Measurements from ENCODE around the gene PTGER2.

PTGER2 gene

GRCh38 chr14:52342849-52343596 lies 28.9 kb downstream of the PTGER2 start:
- DNase-seq: no peak

GRCh38 chr14:52346778-52347177 lies 32.7 kb downstream of the PTGER2 start:
- no peak for DNase-seq

DNA sequence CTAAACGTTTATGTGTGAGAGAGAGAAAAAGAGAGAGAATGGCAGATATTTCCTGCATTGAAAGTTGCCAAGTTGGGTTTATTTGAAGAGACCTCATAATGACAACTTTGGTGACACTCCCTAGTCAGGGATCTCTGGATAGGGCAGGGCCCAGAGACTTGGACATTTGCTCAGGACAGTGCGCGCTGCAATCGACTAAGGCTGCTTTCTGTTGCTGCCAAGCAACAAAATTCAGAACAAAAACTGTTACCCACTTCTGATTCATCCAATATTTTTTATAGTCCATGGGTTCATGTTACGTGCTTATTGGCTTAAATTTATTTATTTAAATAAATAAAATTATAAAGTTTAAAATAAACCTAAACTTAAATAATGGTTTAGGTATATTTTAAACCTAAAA lies 34.2 kb downstream of the PTGER2 start:
- DNase-seq: no peak

DNA sequence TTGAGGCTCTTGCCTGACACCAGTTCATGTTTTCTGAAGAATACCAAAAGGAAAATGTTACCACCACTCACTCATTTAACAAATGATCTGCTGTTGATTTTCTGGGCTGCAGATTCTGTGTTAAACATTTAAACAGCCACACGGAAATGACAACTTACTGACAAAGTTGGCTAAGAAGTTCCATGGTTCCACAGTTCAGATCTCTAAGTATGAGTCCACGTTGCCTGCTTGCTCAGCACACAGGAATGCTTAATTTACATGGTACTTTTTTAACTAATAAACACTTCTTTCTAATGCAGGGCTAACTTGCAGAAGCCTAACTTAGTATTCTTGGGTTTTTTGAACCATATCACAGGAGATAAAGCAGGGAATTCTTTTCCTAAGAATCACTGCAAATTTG lies 34.7 kb downstream of the PTGER2 start:
- no peak for DNase-seq

GRCh38 chr14:52349731-52350130 lies 35.6 kb downstream of the PTGER2 start:
- DNase-seq: no peak

- no peak for DNase-seq
Observed at GRCh38 chr14:52350445-52350844, 36.3 kb downstream of the PTGER2 start.

DNA sequence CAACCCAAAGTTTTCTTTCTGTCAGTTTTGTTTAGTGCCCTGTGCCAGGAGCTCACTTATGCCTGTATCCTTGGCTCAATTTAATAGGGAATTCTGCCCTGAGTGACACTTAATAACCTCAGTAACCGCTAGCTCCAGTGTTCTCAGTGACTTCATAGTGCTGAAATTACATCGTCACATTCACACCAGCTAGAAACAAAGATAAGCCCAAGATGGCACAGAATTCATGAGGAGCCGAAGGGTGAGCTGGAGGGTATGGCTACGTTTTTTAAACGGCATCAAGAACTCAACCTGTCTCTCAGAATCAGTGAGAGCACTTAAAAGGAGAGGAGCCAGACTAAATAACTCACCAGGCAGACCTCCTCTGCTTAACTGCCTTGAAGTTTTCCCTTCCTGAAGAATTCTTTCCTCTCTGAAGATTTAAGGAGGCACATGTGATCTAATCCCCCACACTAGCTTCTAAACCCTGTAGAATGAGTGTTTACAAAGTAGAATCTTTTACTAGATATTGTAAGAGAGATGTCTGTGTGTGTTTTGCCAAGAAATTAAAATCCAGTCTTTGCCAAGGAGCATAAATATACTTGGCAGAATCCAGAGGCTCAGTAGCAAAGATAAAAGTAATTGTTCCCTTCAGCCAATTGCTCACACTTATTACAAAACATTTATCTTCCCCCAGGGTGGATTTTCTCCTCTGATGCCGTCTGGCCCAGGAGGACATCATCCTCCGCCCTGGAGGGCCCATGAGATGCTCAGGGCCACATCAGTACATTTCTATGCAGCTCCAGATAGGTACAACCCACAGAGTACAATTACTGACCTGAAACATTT lies 37.3 kb downstream of the PTGER2 start:
- no peak for DNase-seq

DNA sequence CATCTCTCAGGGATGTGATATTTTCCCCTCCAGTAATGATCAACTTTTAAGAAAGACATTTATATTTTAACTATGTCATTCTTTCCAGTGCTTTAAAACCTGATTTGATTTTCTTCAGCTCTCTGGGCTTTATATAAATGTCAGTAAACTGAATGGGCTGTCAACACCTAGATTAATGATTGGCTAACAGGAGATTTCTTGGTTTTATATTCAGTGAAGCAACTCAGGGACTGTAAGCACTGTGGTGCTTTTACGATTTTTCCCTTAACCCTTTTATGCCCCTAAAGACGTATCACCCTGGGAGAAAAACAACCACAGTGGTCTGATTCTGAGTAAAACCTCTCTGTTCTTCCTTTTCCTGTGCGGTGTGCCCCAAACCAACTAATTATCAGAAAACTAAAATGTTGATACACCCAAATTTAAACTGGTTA lies 38.0 kb downstream of the PTGER2 start:
- peak; percentile 44 for DNase-seq

- DNase-seq: no peak
Observed at GRCh38 chr14:52352569-52352968, 38.5 kb downstream of the PTGER2 start.

DNA sequence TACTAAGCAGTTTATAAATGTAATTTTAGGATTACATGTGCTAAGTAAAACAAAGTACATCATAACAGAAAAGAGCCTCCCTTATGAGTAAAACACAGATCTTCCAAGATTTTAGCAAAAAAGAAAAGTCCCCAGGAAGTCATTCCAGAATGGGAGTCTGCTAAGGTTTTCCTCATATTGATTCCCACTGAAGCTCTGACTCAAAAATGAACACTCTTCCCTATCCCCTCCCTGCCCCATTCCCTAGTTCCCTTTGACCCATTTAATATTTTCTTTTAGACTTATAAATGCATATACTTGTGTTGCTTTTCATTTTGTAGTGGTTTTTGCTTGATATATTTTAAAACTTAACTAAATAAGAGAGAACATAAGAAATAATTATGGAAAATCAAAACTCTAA lies 40.1 kb downstream of the PTGER2 start:
- DNase-seq: no peak

- DNase-seq: no peak
Observed at GRCh38 chr14:52355016-52355431, 40.9 kb downstream of the PTGER2 start.

DNA sequence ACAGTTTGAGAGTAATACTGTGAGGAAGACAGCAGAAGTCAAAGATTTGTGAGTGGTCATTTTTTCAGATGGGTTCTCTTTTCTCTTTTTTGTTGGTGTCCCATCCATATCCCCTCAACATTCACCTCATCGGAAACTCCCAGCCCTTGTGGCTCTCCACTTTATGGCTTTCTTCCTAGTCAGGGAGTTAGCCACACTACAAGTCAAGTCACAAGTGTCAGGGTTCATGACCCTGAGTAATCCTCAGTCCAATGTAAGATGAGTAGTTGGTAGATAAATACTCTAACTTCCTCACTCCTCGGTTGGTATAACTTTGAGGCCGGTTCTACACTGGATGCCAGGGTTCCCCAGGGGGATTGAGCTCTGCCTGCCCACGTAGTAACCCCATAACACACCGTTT lies 41.4 kb downstream of the PTGER2 start:
- no peak for DNase-seq

DNA sequence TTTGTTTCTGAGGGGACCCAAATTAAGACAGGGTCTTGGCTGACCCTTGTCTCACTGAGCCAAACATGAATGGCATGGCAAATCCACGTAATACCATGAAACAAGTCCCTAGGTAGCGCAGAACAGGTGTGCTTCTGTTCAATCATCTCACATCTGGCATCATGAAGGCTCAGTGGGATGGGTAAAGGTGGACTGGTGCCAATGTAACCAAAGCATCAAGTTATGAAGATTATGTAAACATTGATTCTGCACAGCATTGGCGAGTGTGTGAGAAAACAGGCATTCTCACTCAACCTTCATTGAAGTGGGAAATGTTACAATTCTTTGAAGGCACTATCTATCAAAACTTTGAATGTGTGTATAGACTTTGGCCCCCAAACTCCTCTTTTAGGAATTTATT lies 41.9 kb downstream of the PTGER2 start:
- DNase-seq: no peak

DNA sequence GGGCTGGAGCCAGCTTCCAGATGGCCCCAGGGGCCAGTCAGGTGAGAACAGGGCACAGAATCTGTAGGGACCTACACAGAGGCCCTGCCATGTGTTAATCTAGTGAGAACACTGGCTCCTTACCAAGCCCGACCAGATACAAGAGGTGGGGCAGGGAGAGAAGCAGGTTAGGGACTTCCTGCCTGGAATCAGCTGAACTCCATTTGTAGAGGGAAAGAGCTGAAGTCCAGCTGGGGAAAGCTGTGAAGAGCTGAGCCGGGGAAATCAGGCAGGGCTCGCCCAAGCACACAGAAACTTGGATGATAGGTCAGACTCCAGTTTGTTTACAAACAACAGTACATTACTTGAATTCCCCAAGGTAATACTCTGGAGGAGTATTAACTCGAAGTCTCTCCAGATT lies 46.7 kb downstream of the PTGER2 start:
- no peak for DNase-seq

DNA sequence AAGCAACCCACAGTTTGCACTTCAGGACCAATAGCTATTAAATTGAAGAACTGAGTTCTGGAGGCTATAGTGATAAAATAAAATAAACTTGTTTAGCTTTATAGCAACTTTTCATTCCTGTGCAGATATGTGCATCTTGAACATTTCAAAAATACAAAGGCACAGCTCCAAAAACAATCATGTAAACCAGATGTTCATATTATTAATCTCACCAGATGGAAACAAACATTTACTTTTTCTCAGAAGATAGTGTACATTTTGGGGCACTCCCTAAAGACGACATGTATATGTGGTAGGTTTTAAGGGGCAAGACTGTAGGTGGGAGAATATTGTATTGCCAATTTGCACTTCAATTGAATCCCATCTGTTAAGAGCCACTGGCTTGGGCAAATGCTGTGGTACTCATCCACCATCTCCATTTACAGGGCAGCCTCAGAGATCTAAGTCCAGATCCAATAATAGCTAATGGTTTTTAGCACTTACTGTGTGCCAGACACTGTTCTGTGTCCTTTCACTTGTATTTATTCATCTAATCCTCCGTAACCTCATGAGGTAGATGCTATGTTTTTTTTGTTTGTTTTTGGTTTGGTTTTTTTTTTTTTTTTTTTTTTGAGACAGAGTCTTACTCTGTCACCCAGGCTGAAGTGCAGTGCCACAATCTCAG lies 49.1 kb downstream of the PTGER2 start:
- DNase-seq: no peak

GRCh38 chr14:52363961-52364360 lies 49.8 kb downstream of the PTGER2 start:
- DNase-seq: no peak

DNA sequence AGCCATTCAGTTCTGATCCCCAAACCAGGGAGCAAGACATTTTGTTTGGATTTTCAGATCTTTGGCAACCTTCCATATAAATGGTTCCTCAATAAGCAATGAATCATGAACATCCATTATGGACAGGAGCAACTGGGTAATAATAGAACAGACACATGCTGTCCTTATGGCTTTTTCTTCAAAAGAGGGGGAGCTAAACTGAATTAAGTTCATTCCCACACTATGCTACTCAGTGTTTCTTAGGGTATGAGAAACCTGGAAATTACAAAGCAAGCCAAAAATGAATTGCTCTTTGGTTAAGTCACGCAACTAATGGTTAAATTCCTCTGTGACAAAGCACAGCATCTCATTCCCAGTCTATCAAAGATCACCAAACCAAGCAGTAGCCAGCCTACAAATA lies 51.0 kb downstream of the PTGER2 start:
- no peak for DNase-seq

- no peak for DNase-seq
Observed at GRCh38 chr14:52366796-52367315, 52.7 kb downstream of the PTGER2 start.

- DNase-seq: no peak
Observed at GRCh38 chr14:52369305-52369801, 55.2 kb downstream of the PTGER2 start.

DNA sequence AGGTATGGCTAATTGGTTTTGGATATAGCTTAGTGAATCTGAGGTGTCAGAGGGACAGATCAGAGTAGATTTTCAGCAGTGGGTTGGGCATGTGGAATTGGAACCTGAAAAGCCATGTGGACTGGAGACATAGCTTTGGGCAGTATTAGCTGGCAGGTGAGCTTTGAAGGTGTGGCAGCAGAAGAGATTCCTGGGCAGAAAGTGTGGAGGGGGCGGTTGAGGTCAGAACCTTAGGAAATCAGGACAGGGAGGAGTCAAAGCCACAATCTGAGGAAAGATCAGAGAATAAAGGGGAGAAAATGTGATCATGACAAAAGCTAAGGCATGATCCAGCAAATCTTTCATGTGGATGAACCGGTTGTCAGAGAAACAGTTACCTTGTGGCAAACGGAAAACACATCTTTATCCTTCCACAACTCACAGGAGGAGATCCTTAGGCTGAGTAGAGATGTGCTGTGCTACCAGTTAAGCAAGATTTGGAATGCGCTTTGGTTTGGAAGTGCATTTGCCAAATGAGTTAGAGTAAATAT lies 56.4 kb downstream of the PTGER2 start:
- no peak for DNase-seq

DNA sequence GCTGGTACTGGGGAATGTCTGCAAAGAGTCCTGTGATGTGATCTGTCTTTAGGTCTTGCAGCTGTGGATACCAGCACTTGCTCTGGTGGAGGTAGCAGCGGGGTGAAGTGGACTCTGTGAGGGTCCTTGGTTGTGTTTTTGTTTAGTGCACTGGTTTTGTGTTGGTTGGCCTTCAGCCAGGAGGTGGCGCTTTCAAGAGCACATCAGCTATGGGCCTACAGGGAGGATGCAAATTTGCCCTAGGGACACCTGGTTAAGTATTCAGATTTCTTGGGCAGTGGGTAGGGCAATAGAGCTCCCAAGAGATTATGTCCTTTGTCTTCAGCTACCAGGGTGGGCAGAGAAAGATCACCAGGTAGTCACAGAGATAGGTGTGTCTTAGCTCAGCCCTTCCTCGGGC lies 63.8 kb downstream of the PTGER2 start:
- DNase-seq: no peak

Data from stimulated activated CD8-positive, alpha-beta memory T cell treated with anti-CD3 and anti-CD28 coated beads, Interleukin-4, amount 100 ng/mL, for 48 hours (primary cell).